Measurements from ENCODE around the gene KCNG2. TPM values are rescaled to one million over a fixed set of nuclear protein-coding genes. Genes with fewer than 3 reads are reported as not detected.

Gene KCNG2
- total RNA-seq, 2 experiments from 2014 or later: not detected

DNA sequence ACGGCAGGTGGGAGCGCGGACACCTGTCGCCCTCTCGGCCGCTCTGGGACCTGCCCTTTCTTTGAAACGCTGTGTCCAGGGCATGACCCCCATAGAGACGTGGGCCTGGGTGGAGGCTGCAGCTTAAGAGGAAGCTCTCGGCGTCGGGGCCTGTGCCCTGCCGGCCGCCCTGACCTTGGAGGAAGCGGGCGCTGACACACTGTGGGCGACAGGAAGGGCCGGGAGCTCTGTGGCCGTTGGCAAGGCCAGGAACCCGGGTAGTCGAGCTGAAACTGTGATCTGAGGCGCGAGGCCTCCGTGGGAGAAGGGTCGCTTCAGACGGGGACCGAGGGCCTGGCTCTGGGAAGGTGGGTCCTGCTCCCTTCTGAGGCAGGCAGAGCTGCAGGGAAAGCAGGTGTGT is 28.2 kb downstream of the KCNG2 start:
- no peak for TF ChIP-seq EZH2phosphoT487 (IDR thresholded peaks at IDR 0.05; ENCODE audit: borderline replicate concordance, low read depth, low read length)
- TF ChIP-seq, protein P1, sequence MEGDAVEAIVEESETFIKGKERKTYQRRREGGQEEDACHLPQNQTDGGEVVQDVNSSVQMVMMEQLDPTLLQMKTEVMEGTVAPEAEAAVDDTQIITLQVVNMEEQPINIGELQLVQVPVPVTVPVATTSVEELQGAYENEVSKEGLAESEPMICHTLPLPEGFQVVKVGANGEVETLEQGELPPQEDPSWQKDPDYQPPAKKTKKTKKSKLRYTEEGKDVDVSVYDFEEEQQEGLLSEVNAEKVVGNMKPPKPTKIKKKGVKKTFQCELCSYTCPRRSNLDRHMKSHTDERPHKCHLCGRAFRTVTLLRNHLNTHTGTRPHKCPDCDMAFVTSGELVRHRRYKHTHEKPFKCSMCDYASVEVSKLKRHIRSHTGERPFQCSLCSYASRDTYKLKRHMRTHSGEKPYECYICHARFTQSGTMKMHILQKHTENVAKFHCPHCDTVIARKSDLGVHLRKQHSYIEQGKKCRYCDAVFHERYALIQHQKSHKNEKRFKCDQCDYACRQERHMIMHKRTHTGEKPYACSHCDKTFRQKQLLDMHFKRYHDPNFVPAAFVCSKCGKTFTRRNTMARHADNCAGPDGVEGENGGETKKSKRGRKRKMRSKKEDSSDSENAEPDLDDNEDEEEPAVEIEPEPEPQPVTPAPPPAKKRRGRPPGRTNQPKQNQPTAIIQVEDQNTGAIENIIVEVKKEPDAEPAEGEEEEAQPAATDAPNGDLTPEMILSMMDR (conservative IDR thresholded peaks at IDR 0.05; ENCODE audit: low read length): no peak
- Histone ChIP-seq H4K20me1 (ENCODE audit: insufficient read depth, low read length) (no peaks in the 10 kb centered on the region), H3K4me2 (ENCODE audit: low read length) (no peak overlapping the region), H2AFZ (ENCODE audit: low read length) (no peak overlapping the region), H3K4me1 (ENCODE audit: insufficient read depth, low read length, poor library complexity, severe bottlenecking) (peaks cover 12% of the 10 kb centered on the region), H3K79me2 (ENCODE audit: insufficient read depth, low read depth, low read length) (no peaks in the 10 kb centered on the region), H3K36me3 (ENCODE audit: insufficient read depth, low read length) (no peaks in the 10 kb centered on the region), H3K9me3 (ENCODE audit: low read length) (no peaks in the 10 kb centered on the region), H3K27ac (ENCODE audit: low read depth, low read length, poor library complexity, severe bottlenecking) (no peak overlapping the region), H3K9me2 (ENCODE audit: insufficient read depth, low read length) (no peaks in the 10 kb centered on the region), H3K4me3 (ENCODE audit: low read depth, low read length, poor library complexity, severe bottlenecking) (no peak overlapping the region)
- CTCF ChIA-PET (ENCODE audit: unreplicated experiment): no interaction called here
- intact Hi-C loops (cut with micrococcal nuclease; ENCODE audit: unreplicated experiment): no loop called here
- DNase-seq (ENCODE audit: low spot score): no peak
- POLR2A ChIA-PET: interaction anchor here (0.9 kb wide), 1 partner anchor 26 kb away, joined by 6 read pairs; no protein-coding TSS in a partner anchor
- no TSS peak for BruUV-seq (replicated peaks)

DNA sequence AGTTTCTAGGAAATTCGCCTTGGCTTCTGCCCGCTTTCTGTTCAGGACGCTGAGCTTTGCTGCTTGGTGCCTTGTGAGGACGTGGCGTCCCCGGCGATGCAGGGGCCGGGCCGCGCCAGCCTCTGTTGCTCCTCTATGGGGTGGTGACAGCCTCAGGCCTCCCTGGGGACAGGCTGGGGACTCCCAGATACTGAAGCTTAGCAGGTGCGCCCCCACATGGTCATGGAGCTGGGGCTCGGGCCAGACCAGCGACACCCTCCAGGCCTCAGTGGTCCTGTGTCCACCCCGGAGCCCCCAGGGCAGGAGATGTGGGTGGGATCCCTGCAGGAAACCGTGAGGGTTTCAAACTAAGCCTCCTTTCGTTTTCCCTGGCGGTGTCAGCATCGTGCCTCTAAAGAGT is 29.2 kb downstream of the KCNG2 start:
- Histone ChIP-seq H3K36me3 (ENCODE audit: insufficient read depth, low read length) (no peaks in the 10 kb centered on the region), H3K4me3 (ENCODE audit: low read depth, low read length, poor library complexity, severe bottlenecking) (no peak overlapping the region), H3K79me2 (ENCODE audit: insufficient read depth, low read depth, low read length) (no peaks in the 10 kb centered on the region), H3K9me2 (ENCODE audit: insufficient read depth, low read length) (no peaks in the 10 kb centered on the region), H3K9me3 (ENCODE audit: low read length) (no peaks in the 10 kb centered on the region), H3K4me2 (ENCODE audit: low read length) (no peak overlapping the region), H2AFZ (ENCODE audit: low read length) (no peak overlapping the region), H3K27ac (ENCODE audit: low read depth, low read length, poor library complexity, severe bottlenecking) (no peak overlapping the region), H4K20me1 (ENCODE audit: insufficient read depth, low read length) (no peaks in the 10 kb centered on the region), H3K4me1 (ENCODE audit: insufficient read depth, low read length, poor library complexity, severe bottlenecking) (peaks cover 10% of the 10 kb centered on the region)
- ChIA-PET CTCF (ENCODE audit: unreplicated experiment) (no interaction called here), POLR2A (interaction anchor here (0.9 kb wide), 1 partner anchor 27 kb away, joined by 6 read pairs; no protein-coding TSS in a partner anchor)
- peak; percentile 28 for DNase-seq (ENCODE audit: low spot score)
- no peak for TF ChIP-seq EZH2phosphoT487 (IDR thresholded peaks at IDR 0.05; ENCODE audit: borderline replicate concordance, low read depth, low read length)
- TF ChIP-seq, protein P1 (conservative IDR thresholded peaks at IDR 0.05; ENCODE audit: low read length): peak; percentile 57
- intact Hi-C loops (cut with micrococcal nuclease; ENCODE audit: unreplicated experiment): no loop called here
- BruUV-seq (replicated peaks): no TSS peak

DNA sequence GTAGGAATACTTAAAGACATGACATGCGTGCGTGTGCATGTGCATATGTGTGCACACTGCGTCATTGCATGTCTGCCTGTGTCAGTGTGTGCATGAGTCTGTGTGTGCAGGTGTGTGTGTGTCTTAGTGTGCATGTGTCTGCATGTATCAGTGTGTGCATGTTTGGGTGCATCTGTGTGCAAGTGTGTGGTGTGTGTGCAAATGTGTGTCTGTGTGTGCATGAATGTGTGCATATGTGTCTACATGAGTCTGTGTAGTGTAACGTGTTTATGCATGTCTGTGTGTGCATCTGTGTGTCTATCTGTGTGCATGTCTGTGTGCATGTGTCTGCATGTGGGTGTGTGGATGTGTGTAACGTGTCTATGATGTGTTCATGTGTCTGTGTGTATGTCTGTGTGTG is 30.5 kb downstream of the KCNG2 start:
- ChIA-PET CTCF (ENCODE audit: unreplicated experiment) (no interaction called here), POLR2A (no interaction called here)
- Histone ChIP-seq H4K20me1 (ENCODE audit: insufficient read depth, low read length) (no peaks in the 10 kb centered on the region), H3K4me3 (ENCODE audit: low read depth, low read length, poor library complexity, severe bottlenecking) (no peak overlapping the region), H3K9me2 (ENCODE audit: insufficient read depth, low read length) (no peaks in the 10 kb centered on the region), H3K4me1 (ENCODE audit: insufficient read depth, low read length, poor library complexity, severe bottlenecking) (peaks cover 10% of the 10 kb centered on the region), H3K79me2 (ENCODE audit: insufficient read depth, low read depth, low read length) (no peaks in the 10 kb centered on the region), H3K4me2 (ENCODE audit: low read length) (no peak overlapping the region), H2AFZ (ENCODE audit: low read length) (no peak overlapping the region), H3K9me3 (ENCODE audit: low read length) (no peaks in the 10 kb centered on the region), H3K36me3 (ENCODE audit: insufficient read depth, low read length) (no peaks in the 10 kb centered on the region), H3K27ac (ENCODE audit: low read depth, low read length, poor library complexity, severe bottlenecking) (no peak overlapping the region)
- DNase-seq (ENCODE audit: low spot score): no peak
- intact Hi-C loops (cut with micrococcal nuclease; ENCODE audit: unreplicated experiment): no loop called here
- TF ChIP-seq, protein P1 (conservative IDR thresholded peaks at IDR 0.05; ENCODE audit: low read length): no peak
- TF ChIP-seq EZH2phosphoT487 (IDR thresholded peaks at IDR 0.05; ENCODE audit: borderline replicate concordance, low read depth, low read length): no peak
- BruUV-seq (replicated peaks): no TSS peak

All from OCI-LY7 (cell line).